GM21737 (cell line): ENCODE measurements around the gene NCEH1.
A peak's percentile ranks its signal among the peaks of the same experiment; 100 is the strongest.
"Not testable (repeated sequence)": the region's sequence is repeated elsewhere in the genome, so short reads cannot be mapped to it uniquely, and the experiment has no call there.

ENCODE experiments used
- ATAC-seq: cut with Tn5 transposase; IDR thresholded peaks from one replicate; pipeline ENCODE4 v1.9.1; 2021; ENCODE audit warnings: mild to moderate bottlenecking, moderate library complexity; ENCODE audit not compliant: unreplicated experiment

NCEH1 gene

GRCh38 chr3:172710664-172711453 lies at the start of gene NCEH1:
Gene NCEH1 (minus strand): TSS chr3:172711067. CDS start chr3:172710984, 83 bp downstream.
- peak; percentile 100 for ATAC-seq

- ATAC-seq, result not testable (repeated sequence)
These were observed 49.5 kb upstream of the NCEH1 start for GRCh38 chr3:172760416-172760815.

- no peak for ATAC-seq
These were observed 42.3 kb upstream of the NCEH1 start for GRCh38 chr3:172753125-172753524.

- no peak for ATAC-seq
These were observed 41.8 kb upstream of the NCEH1 start for GRCh38 chr3:172752651-172753050.

- peak; percentile 20 for ATAC-seq
These were observed 40.4 kb upstream of the NCEH1 start for GRCh38 chr3:172751175-172751704.

- peak; percentile 98 for ATAC-seq
These were observed 39.7 kb upstream of the NCEH1 start, which contains the start of gene ECT2 for GRCh38 chr3:172750368-172751174. Gene ECT2 (plus strand): TSS chr3:172750726. CDS start chr3:172754531, 3,805 bp downstream.

GRCh38 chr3:172750069-172750367 lies 39.2 kb upstream of the NCEH1 start:
- ATAC-seq, result no peak

GRCh38 chr3:172749230-172749965 lies 38.5 kb upstream of the NCEH1 start:
- ATAC-seq, result no peak

- ATAC-seq, result no peak
These were observed 35.6 kb upstream of the NCEH1 start for GRCh38 chr3:172746475-172746874.

GRCh38 chr3:172739462-172739861 lies 28.6 kb upstream of the NCEH1 start:
- no peak for ATAC-seq

- no peak for ATAC-seq
These were observed 24.1 kb upstream of the NCEH1 start for GRCh38 chr3:172735014-172735413.

- no peak for ATAC-seq
These were observed 15.5 kb upstream of the NCEH1 start for GRCh38 chr3:172726380-172726779.

GRCh38 chr3:172722536-172723040 lies 11.7 kb upstream of the NCEH1 start:
- not testable (repeated sequence) for ATAC-seq

GRCh38 chr3:172717493-172718088 lies 6.7 kb upstream of the NCEH1 start:
- no peak for ATAC-seq

- no peak for ATAC-seq
These were observed 5.6 kb upstream of the NCEH1 start for GRCh38 chr3:172716476-172716875.

GRCh38 chr3:172713316-172713715 lies 2.4 kb upstream of the NCEH1 start:
- ATAC-seq, result no peak

- peak; percentile 15 for ATAC-seq
These were observed 558 bp upstream of the NCEH1 start for GRCh38 chr3:172711454-172711795.

GRCh38 chr3:172709774-172710663 lies 848 bp downstream of the NCEH1 start:
- ATAC-seq, result no peak

GRCh38 chr3:172708921-172709773 lies 1.7 kb downstream of the NCEH1 start:
- ATAC-seq, result no peak
